Endothelial cell (in vitro differentiated cells): Measurements from ENCODE around the gene DISP3. TPM values are rescaled to one million over a fixed set of nuclear protein-coding genes. Genes with fewer than 3 reads are reported as not detected.

Source experiments
- DNase-seq: peaks from one replicate; pipeline ENCODE4 v3.0.0; 2021; ENCODE audit warnings: low spot score
- H3K27ac Mint-ChIP-seq: one replicate; pipeline ENCODE4 v1.8.0; 2021; ENCODE audit warnings: mixed read lengths, inconsistent platforms; ENCODE audit not compliant: unreplicated experiment
- H3K27me3 Mint-ChIP-seq: one replicate; pipeline ENCODE4 v1.8.0; 2021; ENCODE audit warnings: mild to moderate bottlenecking, moderate library complexity, mixed read lengths, inconsistent platforms; ENCODE audit not compliant: unreplicated experiment
- H3K36me3 Mint-ChIP-seq: one replicate; pipeline ENCODE4 v1.8.0; 2021; ENCODE audit warnings: mild to moderate bottlenecking, low read depth, mixed read lengths, inconsistent platforms; ENCODE audit not compliant: unreplicated experiment
- H3K4me1 Mint-ChIP-seq: one replicate; pipeline ENCODE4 v1.8.0; 2021; ENCODE audit warnings: mild to moderate bottlenecking, mixed read lengths, inconsistent platforms; ENCODE audit not compliant: unreplicated experiment
- H3K4me3 Mint-ChIP-seq: one replicate; pipeline ENCODE4 v1.8.0; 2021; ENCODE audit warnings: mild to moderate bottlenecking, mixed read lengths, inconsistent platforms; ENCODE audit not compliant: unreplicated experiment
- H3K9me3 Mint-ChIP-seq: one replicate; pipeline ENCODE4 v1.8.0; 2021; ENCODE audit warnings: mixed read lengths, inconsistent platforms; ENCODE audit not compliant: unreplicated experiment
- CTCF ChIP-seq: fragments of 200-600 bp; sonication (generic); IDR thresholded peaks from one replicate; pipeline ENCODE4 v1.5.0; 2021; ENCODE audit warnings: antibody characterized with exemption; ENCODE audit not compliant: unreplicated experiment
- total RNA-seq: library from RNA; stranded (reverse); fragmentation: NEBNext Ultra II Directional; extraction: Animal tissue kit (Norgen Biotek cat#: 25700); gene quantifications from one replicate; pipeline ENCODE4 v1.2.1, GENCODE V29; 2021; ENCODE audit not compliant: unreplicated experiment

Gene DISP3
- total RNA-seq, 1 donor from 2014 or later: 1.6 TPM

GRCh38 chr1:11449100-11449403, 29.9 kb upstream of the DISP3 start:
- Mint-ChIP-seq H3K27me3 (peaks cover 4% of the 10 kb centered on the region), H3K36me3 (no peaks in the 10 kb centered on the region), H3K9me3 (no peaks in the 10 kb centered on the region), H3K4me3 (no peak overlapping the region), H3K4me1 (no peaks in the 10 kb centered on the region), H3K27ac (no peak overlapping the region)
- no peak for DNase-seq
- TF ChIP-seq CTCF: no peak

- DNase-seq: no peak
- TF ChIP-seq CTCF: no peak
- Mint-ChIP-seq H3K4me1 (no peaks in the 10 kb centered on the region), H3K4me3 (no peak overlapping the region), H3K9me3 (no peaks in the 10 kb centered on the region), H3K36me3 (no peaks in the 10 kb centered on the region), H3K27ac (no peak overlapping the region), H3K27me3 (peaks cover 1% of the 10 kb centered on the region)
Measured at GRCh38 chr1:11450310-11450709, 28.6 kb upstream of the DISP3 start.

GRCh38 chr1:11453742-11454491, 25.0 kb upstream of the DISP3 start:
- H3K4me3 Mint-ChIP-seq: no peak overlapping the region

GRCh38 chr1:11455967-11456570, 22.9 kb upstream of the DISP3 start:
- no peak for TF ChIP-seq CTCF
- H3K27me3 Mint-ChIP-seq: peaks cover 6% of the 10 kb centered on the region
- peaks cover 17% of the 10 kb centered on the region for H3K4me1 Mint-ChIP-seq
- no peaks in the 10 kb centered on the region for H3K36me3 Mint-ChIP-seq
- no peak for DNase-seq
- no peak overlapping the region for H3K4me3 Mint-ChIP-seq
- no peaks in the 10 kb centered on the region for H3K9me3 Mint-ChIP-seq
- H3K27ac Mint-ChIP-seq: no peak overlapping the region

More at GRCh38 chr1:11453742-11454491, 25.0 kb upstream of the DISP3 start:
- Mint-ChIP-seq H3K27ac (no peak overlapping the region), H3K9me3 (no peaks in the 10 kb centered on the region), H3K4me1 (peaks cover 7% of the 10 kb centered on the region), H3K27me3 (no peaks in the 10 kb centered on the region), H3K36me3 (no peaks in the 10 kb centered on the region)
- no peak for TF ChIP-seq CTCF
- no peak for DNase-seq

GRCh38 chr1:11456965-11457364, 22.0 kb upstream of the DISP3 start:
- Mint-ChIP-seq H3K27me3 (peaks cover 7% of the 10 kb centered on the region), H3K27ac (no peak overlapping the region), H3K36me3 (no peaks in the 10 kb centered on the region), H3K4me1 (peaks cover 17% of the 10 kb centered on the region), H3K9me3 (no peaks in the 10 kb centered on the region), H3K4me3 (no peak overlapping the region)
- DNase-seq: no peak
- no peak for TF ChIP-seq CTCF
